Peyer's patch (tissue), 4 donors: Measurements from ENCODE around the gene CD68. TPM values are rescaled to one million over a fixed set of nuclear protein-coding genes. Genes with fewer than 3 reads are reported as not detected.

Experiments used
- DNase-seq, 3 donors: peaks; one replicate each; pipeline ENCODE4 v3.0.0-alpha.2; 2017 to 2019
- H3K27ac ChIP-seq, 4 donors: fragments of 200-600 bp; sonication (generic); one replicate each; pipeline ENCODE4 v1.5.1; 2016 to 2019
- H3K27me3 ChIP-seq, 2 donors: fragments of 200-600 bp; sonication (generic); one replicate each; pipeline ENCODE4 v1.5.1; 2019
- H3K36me3 ChIP-seq, 3 donors: fragments of 200-600 bp; sonication (generic); one replicate each; pipeline ENCODE4 v1.5.1; 2016 to 2019
- H3K4me1 ChIP-seq, 4 donors: fragments of 200-600 bp; sonication (generic); one replicate each; pipeline ENCODE4 v1.5.1; 2016 to 2019
- H3K4me3 ChIP-seq, 4 donors: fragments of 200-600 bp; sonication (generic); 1 replicate in 3 of 4; 2 replicates in 1 of 4; pipeline ENCODE4 v1.5.1; 2016 to 2019; ENCODE audit warnings: mild to moderate bottlenecking in 1 of 4
- H3K9me3 ChIP-seq, 4 donors: fragments of 200-600 bp; sonication (generic); one replicate each; pipeline ENCODE4 v1.5.1; 2016 to 2019; ENCODE audit warnings: mild to moderate bottlenecking in 1 of 4
- POLR2A ChIP-seq, 2 donors: fragments of 450-650 bp; IDR thresholded peaks; one replicate each; pipeline ENCODE4 v1.5.1; 2017; ENCODE audit warnings: antibody characterized with exemption in 2 of 2, mild to moderate bottlenecking in 2 of 2, moderate library complexity in 2 of 2
- total RNA-seq, 4 donors: library from RNA; depleted of rRNA; stranded (reverse); fragments of >200 nt; gene quantifications; one replicate each; pipeline ENCODE4 v1.1.0, GENCODE V29; 2016
- TF ChIP-seq, protein P1 (sequence below), 6 experiments: fragments of 450-650 bp in 4 of 6; fragments of 200-600 bp in 2 of 6; sonication (generic) in 1 of 6; IDR thresholded peaks; one replicate each; pipeline ENCODE4 v1.5.1; 2017 to 2019; ENCODE audit warnings: antibody characterized with exemption in 6 of 6, mild to moderate bottlenecking in 3 of 6, moderate library complexity in 1 of 6

CD68 gene
- total RNA-seq, 4 donors from 2014 or later: 42.1 to 149 (median 124) TPM

DNA sequence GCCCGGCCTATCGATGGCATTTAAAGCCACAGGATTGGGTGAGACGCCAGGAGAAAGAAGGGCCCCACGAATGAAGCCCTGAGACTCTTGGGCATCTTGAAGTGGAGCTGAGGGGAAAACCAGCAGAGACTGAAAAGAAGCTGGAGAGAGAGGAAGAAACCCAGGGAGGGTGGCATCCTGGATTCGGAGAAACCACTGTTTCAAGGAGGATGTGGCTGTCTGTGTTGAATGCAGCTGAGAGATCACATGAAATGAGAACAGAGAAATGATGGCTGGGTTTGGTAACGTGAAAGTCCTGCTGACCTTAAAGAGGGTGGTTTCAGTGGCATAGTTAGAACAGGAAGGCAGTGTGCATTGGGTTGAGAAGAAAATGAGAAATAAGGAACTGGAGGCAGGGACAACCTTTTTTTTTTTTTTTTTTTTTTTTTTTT is 26.8 kb upstream of the CD68 start:
- H3K36me3 ChIP-seq: no peaks in the 10 kb centered on the region
- H3K9me3 ChIP-seq: no peaks in the 10 kb centered on the region
- H3K27ac ChIP-seq: peak overlapping the region in 2 of 4 donors; percentile 62 to 80
- H3K27me3 ChIP-seq: no peaks in the 10 kb centered on the region
- H3K4me3 ChIP-seq: no peak overlapping the region
- peaks cover under 1 to 30% (median 15%) of the 10 kb centered on the region in 4 donors for H3K4me1 ChIP-seq
- DNase-seq: peak in 2 of 3 donors; percentile 63 to 75
- TF ChIP-seq, protein P1, sequence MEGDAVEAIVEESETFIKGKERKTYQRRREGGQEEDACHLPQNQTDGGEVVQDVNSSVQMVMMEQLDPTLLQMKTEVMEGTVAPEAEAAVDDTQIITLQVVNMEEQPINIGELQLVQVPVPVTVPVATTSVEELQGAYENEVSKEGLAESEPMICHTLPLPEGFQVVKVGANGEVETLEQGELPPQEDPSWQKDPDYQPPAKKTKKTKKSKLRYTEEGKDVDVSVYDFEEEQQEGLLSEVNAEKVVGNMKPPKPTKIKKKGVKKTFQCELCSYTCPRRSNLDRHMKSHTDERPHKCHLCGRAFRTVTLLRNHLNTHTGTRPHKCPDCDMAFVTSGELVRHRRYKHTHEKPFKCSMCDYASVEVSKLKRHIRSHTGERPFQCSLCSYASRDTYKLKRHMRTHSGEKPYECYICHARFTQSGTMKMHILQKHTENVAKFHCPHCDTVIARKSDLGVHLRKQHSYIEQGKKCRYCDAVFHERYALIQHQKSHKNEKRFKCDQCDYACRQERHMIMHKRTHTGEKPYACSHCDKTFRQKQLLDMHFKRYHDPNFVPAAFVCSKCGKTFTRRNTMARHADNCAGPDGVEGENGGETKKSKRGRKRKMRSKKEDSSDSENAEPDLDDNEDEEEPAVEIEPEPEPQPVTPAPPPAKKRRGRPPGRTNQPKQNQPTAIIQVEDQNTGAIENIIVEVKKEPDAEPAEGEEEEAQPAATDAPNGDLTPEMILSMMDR (IDR thresholded peaks at IDR 0.05): no peak
- no peak for TF ChIP-seq POLR2A (IDR thresholded peaks at IDR 0.05)

DNA sequence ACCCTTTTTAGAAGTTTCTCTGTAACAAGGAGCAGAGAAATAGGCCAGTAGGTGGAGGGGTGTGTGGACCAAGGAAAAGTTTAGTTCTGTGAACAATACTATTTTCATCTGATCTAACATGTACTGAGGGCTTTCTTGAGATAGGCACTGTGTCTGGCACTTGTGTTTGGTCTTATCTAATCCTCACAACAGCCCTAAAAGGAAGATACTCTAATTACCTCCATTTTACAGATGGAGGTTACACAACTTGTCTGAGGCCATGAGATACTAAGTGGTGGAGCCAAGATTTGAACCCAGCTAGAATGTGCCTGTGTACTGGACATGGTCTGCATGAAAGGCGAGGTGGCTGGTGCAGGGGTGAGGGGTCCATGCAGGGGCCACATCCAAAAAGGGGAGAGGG is 26.1 kb upstream of the CD68 start:
- TF ChIP-seq POLR2A (IDR thresholded peaks at IDR 0.05): no peak
- TF ChIP-seq, protein P1 (IDR thresholded peaks at IDR 0.05): no peak
- H3K4me3 ChIP-seq: no peak overlapping the region
- H3K36me3 ChIP-seq: no peaks in the 10 kb centered on the region
- no peak for DNase-seq
- H3K27me3 ChIP-seq: no peaks in the 10 kb centered on the region
- H3K4me1 ChIP-seq: peaks cover 4 to 32% (median 14%) of the 10 kb centered on the region in 4 donors
- peak overlapping the region in 3 of 4 donors; percentile 47 to 80 (median 50) for H3K27ac ChIP-seq
- H3K9me3 ChIP-seq: no peaks in the 10 kb centered on the region

GRCh38 chr17:7555320-7555948 is 24.0 kb upstream of the CD68 start:
- TF ChIP-seq, protein P1 (IDR thresholded peaks at IDR 0.05): no peak
- no peak for TF ChIP-seq POLR2A (IDR thresholded peaks at IDR 0.05)
- Histone ChIP-seq H3K4me3 (no peak overlapping the region), H3K27me3 (no peaks in the 10 kb centered on the region), H3K36me3 (no peaks in the 10 kb centered on the region), H3K27ac (no peak overlapping the region), H3K9me3 (no peaks in the 10 kb centered on the region), H3K4me1 (peaks cover 4 to 37% (median 26%) of the 10 kb centered on the region in 4 donors)
- DNase-seq: no peak

- TF ChIP-seq POLR2A (IDR thresholded peaks at IDR 0.05): no peak
- TF ChIP-seq, protein P1 (IDR thresholded peaks at IDR 0.05): no peak
- Histone ChIP-seq H3K27me3 (no peaks in the 10 kb centered on the region), H3K4me1 (peaks cover 4 to 42% (median 28%) of the 10 kb centered on the region in 4 donors), H3K27ac (peak overlapping the region in 3 of 4 donors; percentile 89 to 99 (median 92)), H3K4me3 (peak overlapping the region in 2 of 4 donors; percentile 71 to 99), H3K9me3 (peaks cover 0 to 2% (median 0%) of the 10 kb centered on the region in 4 donors), H3K36me3 (no peaks in the 10 kb centered on the region)
- DNase-seq: no peak
These were observed 22.8 kb upstream of the CD68 start for GRCh38 chr17:7556627-7557026.

DNA sequence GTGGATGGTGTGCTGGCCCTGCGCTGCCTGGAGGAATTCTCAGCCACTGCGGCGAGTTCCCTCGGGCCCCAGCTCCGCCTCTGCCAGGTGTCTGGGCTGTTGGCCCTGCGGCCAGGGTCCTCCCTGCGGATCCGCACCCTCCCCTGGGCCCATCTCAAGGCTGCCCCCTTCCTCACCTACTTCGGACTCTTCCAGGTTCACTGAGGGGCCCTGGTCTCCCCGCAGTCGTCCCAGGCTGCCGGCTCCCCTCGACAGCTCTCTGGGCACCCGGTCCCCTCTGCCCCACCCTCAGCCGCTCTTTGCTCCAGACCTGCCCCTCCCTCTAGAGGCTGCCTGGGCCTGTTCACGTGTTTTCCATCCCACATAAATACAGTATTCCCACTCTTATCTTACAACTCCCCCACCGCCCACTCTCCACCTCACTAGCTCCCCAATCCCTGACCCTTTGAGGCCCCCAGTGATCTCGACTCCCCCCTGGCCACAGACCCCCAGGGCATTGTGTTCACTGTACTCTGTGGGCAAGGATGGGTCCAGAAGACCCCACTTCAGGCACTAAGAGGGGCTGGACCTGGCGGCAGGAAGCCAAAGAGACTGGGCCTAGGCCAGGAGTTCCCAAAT is 22.2 kb upstream of the CD68 start:
- DNase-seq: peak in 2 of 3 donors; percentile 73 to 78
- no peaks in the 10 kb centered on the region for H3K36me3 ChIP-seq
- H3K27ac ChIP-seq: peak overlapping the region; percentile 89 to 99 (median 93)
- TF ChIP-seq POLR2A (IDR thresholded peaks at IDR 0.05): peak; percentile 39 to 71
- TF ChIP-seq, protein P1 (IDR thresholded peaks at IDR 0.05): peak in 2 of 6 experiments; percentile 24 to 31
- peaks cover 0 to 4% (median 0%) of the 10 kb centered on the region in 4 donors for H3K9me3 ChIP-seq
- H3K4me1 ChIP-seq: peaks cover 4 to 42% (median 28%) of the 10 kb centered on the region in 4 donors
- H3K4me3 ChIP-seq: peak overlapping the region in 2 of 4 donors; percentile 71 to 99
- no peaks in the 10 kb centered on the region for H3K27me3 ChIP-seq
